GM18907 (cell line): ENCODE results near the gene SASH3.
A peak's percentile ranks its signal among the peaks of the same experiment; 100 is the strongest.

ENCODE experiments used
- ATAC-seq: cut with Tn5 transposase; IDR thresholded peaks from one replicate; pipeline ENCODE4 v1.9.1; 2021; ENCODE audit warnings: mild to moderate bottlenecking, moderate library complexity; ENCODE audit not compliant: unreplicated experiment

SASH3 gene

GRCh38 chrX:129755779-129756650, 23.7 kb upstream of the SASH3 start:
- peak; percentile 39 for ATAC-seq

GRCh38 chrX:129759576-129760061, 20.1 kb upstream of the SASH3 start:
- ATAC-seq = peak; percentile 50

DNA sequence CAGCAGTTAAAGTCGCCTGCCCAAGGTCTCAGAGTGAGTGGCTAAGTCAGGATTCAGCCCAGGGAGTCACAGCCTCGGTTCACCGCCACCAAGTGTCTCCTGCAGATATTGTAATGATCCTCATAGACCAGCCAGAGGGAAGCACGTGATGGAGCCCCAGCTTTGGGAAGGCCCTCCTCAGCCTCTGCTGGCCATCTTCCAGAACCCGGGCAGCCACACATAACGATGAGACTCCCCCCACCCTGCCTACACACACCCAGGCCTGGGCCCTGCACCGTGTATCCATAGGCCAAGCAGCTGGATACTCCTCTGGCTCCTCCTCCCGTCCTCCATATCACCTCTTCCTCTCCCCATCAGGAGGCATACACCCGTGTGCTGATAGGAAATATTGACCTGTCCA, 19.6 kb upstream of the SASH3 start:
- ATAC-seq = no peak

GRCh38 chrX:129760981-129761380, 18.8 kb upstream of the SASH3 start:
- ATAC-seq = no peak

DNA sequence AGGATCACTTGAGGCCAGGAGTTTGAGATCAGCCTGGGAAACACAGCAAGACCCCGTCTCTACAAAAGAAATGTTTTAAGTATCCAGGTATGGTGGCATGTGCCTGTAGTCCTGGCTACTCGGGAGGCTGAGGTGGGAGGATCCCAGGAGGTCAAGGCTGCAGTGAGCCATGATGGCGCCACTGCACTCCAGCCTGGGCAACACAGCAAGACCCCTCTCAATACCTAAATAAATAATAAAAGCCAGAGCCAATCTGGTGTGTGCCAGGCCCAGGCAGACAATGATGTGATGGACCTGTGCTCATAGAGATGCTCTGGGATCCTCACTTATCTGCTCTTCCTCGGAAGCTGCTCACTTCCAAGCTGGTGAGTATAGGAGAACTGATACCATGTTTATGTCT, 18.2 kb upstream of the SASH3 start:
- no peak for ATAC-seq

DNA sequence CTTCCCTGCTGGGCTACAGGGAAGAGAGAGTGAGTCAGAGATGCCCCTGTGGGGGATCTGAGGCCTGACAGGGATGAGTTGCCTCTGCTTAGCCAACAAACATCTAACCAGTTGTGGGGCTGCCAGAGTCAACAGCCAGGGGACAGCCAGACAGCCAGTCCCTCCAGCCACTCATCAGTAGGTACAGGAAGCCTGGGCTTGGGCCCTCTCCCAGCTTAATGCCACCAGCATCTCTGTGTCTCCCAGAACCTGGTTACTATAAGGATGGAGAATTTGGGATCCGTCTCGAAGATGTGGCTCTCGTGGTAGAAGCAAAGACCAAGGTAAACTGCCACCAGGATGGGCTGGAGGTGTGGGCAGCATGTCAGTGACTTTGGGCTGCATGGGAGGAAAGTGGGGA, 17.3 kb upstream of the SASH3 start:
- no peak for ATAC-seq

DNA sequence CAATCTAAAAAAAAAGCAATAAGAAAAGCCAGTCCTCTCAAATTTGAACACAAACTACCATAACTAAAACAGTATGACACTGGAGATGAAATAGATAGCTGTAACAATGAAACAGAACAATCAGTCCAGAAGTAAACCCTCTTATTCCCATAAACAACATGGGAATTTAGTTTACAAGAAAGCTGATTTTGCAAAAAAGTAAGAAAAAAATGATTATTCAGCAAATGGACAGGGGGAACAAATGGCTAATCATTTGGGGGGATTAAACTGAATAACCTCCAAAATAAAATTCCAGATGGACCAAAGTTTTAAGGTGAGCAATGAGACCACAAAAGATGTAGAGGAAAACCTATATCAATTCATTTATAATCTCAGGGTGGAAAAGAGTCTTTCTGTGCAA, 16.1 kb upstream of the SASH3 start:
- ATAC-seq = no peak

DNA sequence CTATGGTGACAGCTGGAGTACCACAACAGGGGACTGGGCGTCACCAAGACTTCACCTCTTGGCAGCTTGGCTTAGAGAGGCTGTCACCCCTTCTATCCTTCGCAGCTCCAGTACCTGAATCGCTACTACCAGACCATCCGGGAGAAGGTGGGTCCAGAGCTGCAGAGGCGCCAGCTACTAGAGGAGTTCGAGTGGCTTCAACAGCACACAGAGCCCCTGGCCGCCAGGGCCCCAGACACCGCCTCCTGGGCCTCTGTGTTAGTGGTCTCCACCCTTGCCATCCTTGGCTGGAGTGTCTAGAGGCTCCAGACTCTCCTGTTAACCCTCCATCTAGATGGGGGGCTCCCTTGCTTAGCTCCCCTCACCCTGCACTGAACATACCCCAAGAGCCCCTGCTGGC, 11.6 kb upstream of the SASH3 start:
- no peak for ATAC-seq

- ATAC-seq = no peak
These were observed 10.9 kb upstream of the SASH3 start for GRCh38 chrX:129768586-129769466.

GRCh38 chrX:129769467-129770154, 10.1 kb upstream of the SASH3 start:
- ATAC-seq = peak; percentile 34

DNA sequence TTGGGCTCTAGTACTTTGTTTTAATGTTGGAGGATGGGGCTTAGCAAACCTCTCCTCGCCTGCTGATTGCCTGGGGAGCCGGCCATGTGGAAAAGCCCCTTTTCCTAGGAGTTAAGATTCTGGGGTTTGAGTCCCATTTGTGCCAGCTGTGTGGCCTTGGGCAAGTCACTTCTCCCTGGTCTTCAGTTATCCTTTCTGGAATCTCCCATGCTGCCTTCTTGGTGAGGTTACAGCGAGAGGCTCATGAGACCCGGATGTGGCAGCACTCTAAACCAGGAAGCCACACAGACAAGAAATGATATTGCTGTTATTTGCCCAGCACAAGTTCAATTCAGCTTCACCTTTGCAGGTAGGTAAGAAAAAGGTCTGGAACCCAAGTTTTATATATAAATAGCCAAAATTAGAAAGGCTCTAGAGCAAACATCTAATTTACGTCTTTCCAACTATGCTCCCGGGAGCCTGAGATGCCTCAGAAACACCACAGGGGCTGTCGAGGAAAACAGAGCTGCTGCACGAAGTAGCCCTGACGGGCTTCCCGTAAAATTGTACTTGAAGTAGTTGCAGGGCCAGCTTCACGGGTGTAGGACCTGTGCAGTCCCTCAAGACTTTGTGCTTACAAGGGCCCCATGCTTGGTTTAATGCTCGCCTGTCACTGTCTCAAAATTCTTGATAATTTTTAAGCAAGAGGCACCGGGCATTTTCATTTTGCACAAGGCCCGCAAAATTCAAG, 8.3 kb upstream of the SASH3 start:
- ATAC-seq = no peak

DNA sequence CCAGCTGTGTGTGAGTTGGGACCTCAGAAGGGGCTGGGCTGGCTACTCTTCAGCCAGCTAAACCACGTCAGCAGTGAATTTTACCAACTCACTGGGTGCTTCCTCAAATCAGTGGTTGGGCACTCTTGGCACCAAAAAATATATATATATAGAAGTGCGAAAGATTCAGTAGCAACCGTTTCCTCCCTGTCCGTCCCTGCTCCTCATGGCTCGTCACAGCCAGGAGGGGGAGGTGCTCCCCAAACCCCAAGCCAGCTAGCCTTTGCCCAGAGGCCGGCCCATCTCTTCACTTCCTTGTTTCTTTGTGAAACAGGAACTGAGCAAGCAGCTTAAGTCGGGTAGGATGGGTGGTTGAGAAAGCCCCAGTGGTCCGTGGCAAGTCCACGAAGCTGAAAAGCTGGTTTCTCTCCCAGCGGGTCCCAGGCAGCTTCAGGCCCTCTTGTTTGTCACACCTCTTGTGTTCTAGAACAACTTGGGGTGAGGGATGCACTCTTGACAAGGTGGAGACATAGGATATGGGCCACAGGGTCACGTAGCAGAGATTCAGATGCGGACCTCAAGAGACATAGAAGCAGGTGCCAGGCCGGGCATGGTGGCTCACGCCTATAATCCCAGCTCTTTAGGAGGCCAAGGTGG, 6.8 kb upstream of the SASH3 start:
- ATAC-seq = peak; percentile 81

- ATAC-seq = no peak
These were observed 5.9 kb upstream of the SASH3 start for GRCh38 chrX:129773649-129774458.

GRCh38 chrX:129777218-129778030, 2.3 kb upstream of the SASH3 start:
- ATAC-seq = peak; percentile 26

DNA sequence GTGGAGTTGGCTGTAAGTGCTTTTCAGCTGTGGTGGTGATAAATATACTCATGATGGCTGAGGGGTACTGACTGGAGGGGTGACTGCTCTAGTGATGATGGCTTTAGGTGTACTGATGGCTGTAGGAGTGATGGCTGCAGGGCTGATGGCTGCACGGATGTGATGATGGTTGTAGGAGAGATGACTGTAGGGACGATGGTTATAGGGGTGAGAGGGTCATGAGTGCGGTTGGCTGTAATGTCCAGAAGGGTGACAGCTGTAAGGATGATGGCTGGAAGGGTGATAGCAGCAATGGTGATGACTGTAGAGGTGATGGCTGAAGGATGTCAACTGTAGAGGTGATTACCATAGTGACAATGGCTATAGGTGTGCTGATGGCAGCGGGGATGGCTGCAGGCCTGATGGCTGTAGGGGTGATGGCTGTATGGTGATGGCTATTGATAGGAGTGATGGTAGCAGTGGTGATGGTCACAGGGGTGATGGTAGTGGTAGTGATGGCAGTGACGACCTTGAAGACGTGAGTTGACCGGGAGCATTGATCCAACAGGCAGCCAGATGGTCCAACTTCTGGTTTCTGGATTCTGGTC, 570 bp upstream of the SASH3 start:
- ATAC-seq = no peak

DNA sequence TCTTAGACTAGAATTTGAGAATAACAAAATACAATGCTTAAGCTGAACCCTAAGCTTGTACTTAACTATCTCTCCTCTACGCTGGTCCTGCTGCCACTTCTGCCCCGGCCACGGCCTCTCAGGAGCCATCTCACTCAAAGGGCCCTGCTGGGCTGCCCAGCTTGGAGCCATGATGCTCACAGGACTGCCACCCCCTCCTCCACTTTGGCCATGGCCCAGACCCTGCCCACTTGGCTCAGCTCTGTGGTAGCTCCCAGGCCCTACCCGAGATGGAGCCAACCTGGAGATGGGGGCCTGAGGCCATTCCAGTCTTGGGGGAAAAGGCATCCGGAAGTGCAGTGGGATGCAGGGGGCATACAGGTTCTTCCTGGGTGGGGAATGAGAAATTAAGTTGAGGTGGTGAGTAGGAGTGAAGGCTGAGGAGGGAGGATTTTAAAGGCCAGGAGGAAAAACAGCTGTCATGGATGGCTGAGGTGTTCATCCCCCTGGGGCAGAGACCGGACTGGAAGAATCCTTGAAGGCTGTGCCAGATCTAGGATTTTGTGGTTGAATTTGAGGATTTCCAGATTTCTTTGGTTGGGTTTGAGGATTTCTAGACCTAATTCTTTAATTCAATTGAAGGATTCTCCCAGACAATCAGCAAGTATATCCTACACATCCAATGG, 824 bp downstream of the SASH3 start:
- ATAC-seq = no peak

GRCh38 chrX:129781134-129781672, 1.5 kb downstream of the SASH3 start:
- ATAC-seq = peak; percentile 75
